CD14-positive monocyte (primary cell): Measurements from ENCODE around the gene PMS1. TPM values are rescaled to one million over a fixed set of nuclear protein-coding genes. Genes with fewer than 3 reads are reported as not detected.

ENCODE experiments used
- DNase-seq, 3 donors: peaks; one replicate each; pipeline ENCODE4 v3.0.0-alpha.2; 2011 to 2022
- H2AFZ ChIP-seq: 2 replicates; pipeline ENCODE4 v1.6.0; 2012; ENCODE audit warnings: mild to moderate bottlenecking, low read depth, low read length, inconsistent platforms; ENCODE audit not compliant: insufficient read depth, poor library complexity, severe bottlenecking
- H3K27ac ChIP-seq, 2 donors: 1 replicate in 1 of 2; 2 replicates in 1 of 2; pipeline ENCODE4 v1.5.1; 2012 to 2013; ENCODE audit warnings: low read length in 2 of 2, control low read depth in 1 of 2, inconsistent platforms in 1 of 2, low read depth in 1 of 2, mild to moderate bottlenecking in 1 of 2
- H3K27me3 ChIP-seq, 2 donors: one replicate each; pipeline versions ENCODE4 v1.6.0 to v1.6.1; 2011 to 2013; ENCODE audit warnings: low read length in 2 of 2; ENCODE audit not compliant: control insufficient read depth in 2 of 2, insufficient read depth in 2 of 2
- H3K36me3 ChIP-seq, 2 donors: replicated peaks in 1 of 2; 1 replicate in 1 of 2; 2 replicates in 1 of 2; pipeline versions ENCODE4 v1.5.1 to v1.6.1; 2012 to 2013; ENCODE audit warnings: low read length in 2 of 2, control low read depth in 1 of 2, inconsistent platforms in 1 of 2, mild to moderate bottlenecking in 1 of 2; ENCODE audit not compliant: insufficient read depth in 2 of 2, control insufficient read depth in 1 of 2
- H3K4me1 ChIP-seq, 2 donors: 1 replicate in 1 of 2; 2 replicates in 1 of 2; pipeline versions ENCODE4 v1.5.1 to v1.6.1; 2012 to 2013; ENCODE audit warnings: low read length in 2 of 2, control low read depth in 1 of 2, inconsistent platforms in 1 of 2, mild to moderate bottlenecking in 1 of 2, moderate library complexity in 1 of 2; ENCODE audit not compliant: insufficient read depth in 2 of 2, control insufficient read depth in 1 of 2
- H3K4me2 ChIP-seq: replicated peaks from 2 replicates; pipeline ENCODE3; 2012; ENCODE audit warnings: low read length, moderate library complexity, mild to moderate bottlenecking; ENCODE audit not compliant: poor library complexity, severe bottlenecking; ENCODE audit errors: extremely low read depth
- H3K4me3 ChIP-seq, 3 experiments: fragments of 200-600 bp in 1 of 3; sonication (generic) in 1 of 3; replicated peaks in 1 of 3; 1 replicate in 2 of 3; 2 replicates in 1 of 3; pipeline ENCODE4 v1.5.1; 2011 to 2013; ENCODE audit warnings: low read length in 3 of 3, mild to moderate bottlenecking in 3 of 3, control low read depth in 2 of 3, low read depth in 2 of 3, inconsistent platforms in 1 of 3, moderate library complexity in 1 of 3
- H3K79me2 ChIP-seq: 2 replicates; pipeline ENCODE4 v1.6.0; 2012; ENCODE audit warnings: mild to moderate bottlenecking, control low read depth, inconsistent platforms, low read length, moderate library complexity; ENCODE audit not compliant: insufficient read depth
- H3K9ac ChIP-seq: 2 replicates; pipeline ENCODE4 v1.6.0; 2017; ENCODE audit warnings: low read length, mild to moderate bottlenecking; ENCODE audit not compliant: insufficient read depth, poor library complexity, severe bottlenecking
- H3K9me3 ChIP-seq, 2 donors: replicated peaks in 1 of 2; 1 replicate in 1 of 2; 2 replicates in 1 of 2; pipeline versions ENCODE4 v1.5.1 to v1.6.1; 2012 to 2013; ENCODE audit warnings: low read length in 2 of 2, control low read depth in 1 of 2; ENCODE audit not compliant: control insufficient read depth in 1 of 2, insufficient read depth in 1 of 2
- H4K20me1 ChIP-seq: 2 replicates; pipeline ENCODE4 v1.6.0; 2012; ENCODE audit warnings: mild to moderate bottlenecking, low read length, control low read depth, moderate library complexity; ENCODE audit not compliant: insufficient read depth
- H3K27ac Mint-ChIP-seq, 7 donors: one replicate each; pipeline ENCODE4 v1.8.0; 2020; ENCODE audit warnings: mild to moderate bottlenecking in 7 of 7, mixed read lengths in 7 of 7, moderate library complexity in 6 of 7, inconsistent platforms in 2 of 7
- H3K27me3 Mint-ChIP-seq, 3 donors: one replicate each; pipeline ENCODE4 v1.8.0; 2021 to 2022; ENCODE audit warnings: low read depth in 3 of 3, mild to moderate bottlenecking in 3 of 3, mixed read lengths in 3 of 3, moderate library complexity in 3 of 3, inconsistent platforms in 1 of 3
- H3K36me3 Mint-ChIP-seq, 2 donors: one replicate each; pipeline ENCODE4 v1.8.0; 2020; ENCODE audit warnings: mixed read lengths in 2 of 2, inconsistent platforms in 1 of 2, mild to moderate bottlenecking in 1 of 2
- H3K4me1 Mint-ChIP-seq: one replicate; pipeline ENCODE4 v1.8.0; 2020; ENCODE audit warnings: mild to moderate bottlenecking, mixed read lengths
- H3K4me3 Mint-ChIP-seq, 2 donors: one replicate each; pipeline ENCODE4 v1.8.0; 2020; ENCODE audit warnings: mild to moderate bottlenecking in 2 of 2, mixed read lengths in 2 of 2, moderate library complexity in 1 of 2
- H3K9me3 Mint-ChIP-seq, 7 donors: one replicate each; pipeline ENCODE4 v1.8.0; 2020 to 2022; ENCODE audit warnings: mixed read lengths in 7 of 7, mild to moderate bottlenecking in 6 of 7, moderate library complexity in 6 of 7, inconsistent platforms in 2 of 7
- CTCF ChIP-seq: fragments of 200-600 bp; IDR thresholded peaks from one replicate; pipeline ENCODE4 v1.8.0; 2022; ENCODE audit warnings: antibody characterized with exemption, mild to moderate bottlenecking
- WGBS: methylation state at CpG from one replicate; pipeline ENCODE4 v1.1.5; 2013; ENCODE audit warnings: missing lambda C conversion rate; ENCODE audit not compliant: insufficient coverage; 5-methylcytosine and 5-hydroxymethylcytosine counted together
- intact Hi-C, 2 donors: fragments of 100-400 bp; cut with micrococcal nuclease; formaldehyde crosslinking; loops; one replicate each; pipeline versions ENCODE4 v1.15.0 to v1.15.1; 2023
- polyA plus RNA-seq, 3 donors: library from polyadenylated mRNA; depleted of rRNA in 1 of 3; unstranded in 2 of 3; stranded (reverse) in 1 of 3; fragments of 300-500 nt in 2 of 3; fragments of >200 nt in 1 of 3; fragmentation: Illumina TruSeq in 2 of 3; gene quantifications; 1 replicate in 2 of 3; 2 replicates in 1 of 3; pipeline ENCODE4 v1.2.3, GENCODE V29; 2012 to 2021

The PMS1 gene
- polyA plus RNA-seq, 3 donors: 3.7 to 7.8 (median 5.7) TPM

DNA sequence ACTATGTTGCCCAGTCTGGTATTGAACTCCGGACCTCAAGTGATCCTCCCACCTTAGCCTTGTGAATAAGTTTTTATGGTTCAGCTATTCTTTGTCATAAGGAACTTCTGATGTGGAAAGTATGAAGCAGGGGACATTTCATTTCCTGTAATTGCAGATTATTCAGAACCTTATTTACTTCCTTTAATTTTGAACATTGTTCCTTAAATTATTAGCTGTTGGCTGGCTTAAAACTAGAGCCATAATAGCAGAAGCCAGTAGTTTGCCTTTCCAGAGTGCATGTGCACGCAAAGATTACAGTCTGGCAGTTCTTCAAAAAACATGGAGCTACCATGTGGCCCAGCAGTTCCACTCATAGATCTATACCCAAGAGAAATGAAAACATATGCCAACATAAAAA, 53.1 kb downstream of the PMS1 start:
- intact Hi-C loops: no loop called here
- peaks cover 0 to 2% (median 0%) of the 10 kb centered on the region in 3 donors for H3K27me3 Mint-ChIP-seq
- H3K9me3 Mint-ChIP-seq: no peaks in the 10 kb centered on the region

DNA sequence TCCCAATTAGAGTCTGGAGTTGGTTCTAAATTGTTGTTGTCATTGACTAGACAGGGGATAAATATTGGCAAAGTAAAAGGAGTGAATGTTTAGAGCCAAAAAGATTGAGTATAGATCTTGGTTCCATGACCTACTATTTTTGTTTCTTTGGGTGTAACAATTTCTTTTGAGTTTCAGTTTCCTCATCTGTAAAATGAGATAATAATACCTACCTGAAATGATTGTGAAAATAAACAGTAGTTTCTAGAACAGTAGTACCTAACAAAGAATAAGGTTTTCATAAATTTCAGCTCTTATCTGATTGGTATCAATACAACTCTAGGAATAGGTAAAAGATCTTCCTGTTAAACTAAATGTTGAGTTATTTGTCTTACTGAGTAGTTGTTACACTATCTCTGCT, 56.8 kb downstream of the PMS1 start:
- peaks cover 0 to 24% of the 10 kb centered on the region in 2 donors for H3K36me3 ChIP-seq
- intact Hi-C loops: no loop called here
- no peak overlapping the region for H3K27ac Mint-ChIP-seq

More for the DNA sequence above, 53.1 kb downstream of the PMS1 start:
- Mint-ChIP-seq H3K27ac (peak overlapping the region in 1 of 7 donors; percentile 23), H3K4me1 (peaks cover 6% of the 10 kb centered on the region), H3K36me3 (peaks cover 12 to 13% of the 10 kb centered on the region in 2 donors), H3K4me3 (no peak overlapping the region)
- Histone ChIP-seq H3K27ac (peak overlapping the region; percentile 20 to 29), H3K27me3 (no peaks in the 10 kb centered on the region), H3K4me3 (no peak overlapping the region), H3K79me2 (no peaks in the 10 kb centered on the region), H3K4me2 (no peak overlapping the region), H3K9ac (no peak overlapping the region), H2AFZ (no peak overlapping the region), H3K36me3 (peaks cover 0 to 6% of the 10 kb centered on the region in 2 donors), H4K20me1 (no peaks in the 10 kb centered on the region), H3K4me1 (peaks cover 4 to 7% of the 10 kb centered on the region in 2 donors), H3K9me3 (no peaks in the 10 kb centered on the region)
- WGBS: no CpG with 5 or more reads among the region's 2 CpGs
- peak; percentile 9 to 17 (median 12) for DNase-seq
- TF ChIP-seq CTCF: no peak

More for the DNA sequence above, 56.8 kb downstream of the PMS1 start:
- Histone ChIP-seq H4K20me1 (no peaks in the 10 kb centered on the region), H3K27me3 (no peaks in the 10 kb centered on the region), H3K9ac (no peak overlapping the region), H3K4me3 (no peak overlapping the region), H3K79me2 (no peaks in the 10 kb centered on the region), H3K4me2 (no peak overlapping the region), H3K9me3 (no peaks in the 10 kb centered on the region), H3K27ac (no peak overlapping the region), H2AFZ (no peak overlapping the region), H3K4me1 (peaks cover 4 to 7% of the 10 kb centered on the region in 2 donors)
- no peak for DNase-seq
- H3K36me3 Mint-ChIP-seq: peaks cover 21 to 39% of the 10 kb centered on the region in 2 donors
- H3K4me3 Mint-ChIP-seq: no peak overlapping the region
- peaks cover 0 to 2% (median 0%) of the 10 kb centered on the region in 3 donors for H3K27me3 Mint-ChIP-seq
- H3K4me1 Mint-ChIP-seq: peaks cover 6% of the 10 kb centered on the region
- TF ChIP-seq CTCF: no peak
- no peaks in the 10 kb centered on the region for H3K9me3 Mint-ChIP-seq
